HTR-8/SVneo (cell line): ENCODE measurements around the gene POLR3B.

Experiments
- DNase-seq: peaks from one replicate; pipeline ENCODE4 v3.0.0; 2011; ENCODE audit warnings: low spot score, mixed read lengths; ENCODE audit not compliant: insufficient read length
- FAIRE-seq: peaks from 2 replicates; lab custom pipeline; 2011; peaks lifted over from hg19 to GRCh38; lab: Jason Lieb, UNC

POLR3B gene

GRCh38 chr12:106517314-106517713, 159.8 kb downstream of the POLR3B start:
- FAIRE-seq (no peak), DNase-seq (no peak)

GRCh38 chr12:106519607-106520021, 162.1 kb downstream of the POLR3B start:
- FAIRE-seq, result no peak
- DNase-seq, result no peak

- DNase-seq (no peak), FAIRE-seq (no peak)
Measured at GRCh38 chr12:106521901-106522300, 164.4 kb downstream of the POLR3B start.

- FAIRE-seq, result no peak
- DNase-seq, result no peak
Measured at GRCh38 chr12:106522708-106523107, 165.2 kb downstream of the POLR3B start.

- FAIRE-seq, result no peak
Measured at GRCh38 chr12:106527356-106527755, 169.8 kb downstream of the POLR3B start.

GRCh38 chr12:106541201-106541600, 183.7 kb downstream of the POLR3B start:
- DNase-seq (no peak), FAIRE-seq (no peak)

More at GRCh38 chr12:106527356-106527755, 169.8 kb downstream of the POLR3B start:
- DNase-seq, result no peak

GRCh38 chr12:106551410-106551809, 193.9 kb downstream of the POLR3B start:
- no peak for FAIRE-seq
- DNase-seq, result no peak

GRCh38 chr12:106552228-106552627, 194.7 kb downstream of the POLR3B start:
- FAIRE-seq (no peak), DNase-seq (no peak)
